Natural killer cell (primary cell): ENCODE measurements around the gene AKR7A3. TPM values are rescaled to one million over a fixed set of nuclear protein-coding genes. Genes with fewer than 3 reads are reported as not detected.
"Not testable (repeated sequence)": the region's sequence is repeated elsewhere in the genome, so short reads cannot be mapped to it uniquely, and the experiment has no call there.

Source experiments
- ATAC-seq, 3 donors: fragments of 150-1000 bp in 2 of 3; fragments of 200-7000 bp in 1 of 3; cut with Tn5 transposase; 1 replicate in 1 of 3; 2 replicates in 2 of 3; pipeline ENCODE4 v1.10.0; 2021; ENCODE audit warnings: mild to moderate bottlenecking in 2 of 3, moderate library complexity in 2 of 3
- DNase-seq, 2 donors: peaks; one replicate each; pipeline versions ENCODE4 v3.0.0 to v3.0.0-alpha.2; 2013 to 2021; ENCODE audit warnings: mixed read lengths in 1 of 2
- H3K27ac ChIP-seq: one replicate; pipeline ENCODE4 v1.5.1; 2013; ENCODE audit warnings: mild to moderate bottlenecking, low read length
- H3K27me3 ChIP-seq: one replicate; pipeline ENCODE4 v1.6.1; 2013; ENCODE audit warnings: low read length; ENCODE audit not compliant: control insufficient read depth, insufficient read depth
- H3K36me3 ChIP-seq: one replicate; pipeline ENCODE4 v1.6.1; 2013; ENCODE audit warnings: low read length; ENCODE audit not compliant: control insufficient read depth, insufficient read depth
- H3K4me1 ChIP-seq: one replicate; pipeline ENCODE4 v1.6.1; 2013; ENCODE audit warnings: low read length; ENCODE audit not compliant: control insufficient read depth, insufficient read depth
- H3K4me3 ChIP-seq: one replicate; pipeline ENCODE4 v1.5.1; 2013; ENCODE audit warnings: low read length
- H3K9me3 ChIP-seq: one replicate; pipeline ENCODE4 v1.6.1; 2013; ENCODE audit warnings: low read length; ENCODE audit not compliant: control insufficient read depth, insufficient read depth
- H3K27ac Mint-ChIP-seq, 2 donors: one replicate each; pipeline ENCODE4 v1.8.0; 2022; ENCODE audit warnings: mild to moderate bottlenecking in 2 of 2, mixed read lengths in 2 of 2, moderate library complexity in 1 of 2
- H3K27me3 Mint-ChIP-seq, 2 donors: one replicate each; pipeline ENCODE4 v1.8.0; 2022; ENCODE audit warnings: low read depth in 2 of 2, mixed read lengths in 2 of 2
- H3K36me3 Mint-ChIP-seq: one replicate; pipeline ENCODE4 v1.8.0; 2022; ENCODE audit warnings: mixed read lengths
- H3K4me1 Mint-ChIP-seq, 2 donors: one replicate each; pipeline ENCODE4 v1.8.0; 2022; ENCODE audit warnings: mixed read lengths in 2 of 2
- H3K4me3 Mint-ChIP-seq: one replicate; pipeline ENCODE4 v1.8.0; 2022; ENCODE audit warnings: mild to moderate bottlenecking, moderate library complexity, mixed read lengths
- H3K9me3 Mint-ChIP-seq, 2 donors: one replicate each; pipeline ENCODE4 v1.8.0; 2022; ENCODE audit warnings: mixed read lengths in 2 of 2
- WGBS: methylation state at CpG from one replicate; pipeline ENCODE4 v1.1.7; 2013; ENCODE audit warnings: missing lambda C conversion rate; ENCODE audit not compliant: insufficient coverage; 5-methylcytosine and 5-hydroxymethylcytosine counted together
- intact Hi-C: fragments of 100-400 bp; cut with micrococcal nuclease; formaldehyde crosslinking; loops from one replicate; pipeline ENCODE4 v1.14.2; 2022
- total RNA-seq, 4 donors: library from RNA; stranded (reverse); fragments of 120-200 nt in 1 of 4; gene quantifications; one replicate each; pipeline versions ENCODE4 v1.2.3 to v1.2.4, GENCODE V29; 2013 to 2022
- TF ChIP-seq, protein P1 (sequence below): fragments of 200-600 bp; IDR thresholded peaks from one replicate; pipeline ENCODE4 v1.8.0; 2022; ENCODE audit warnings: antibody characterized with exemption

AKR7A3 gene
- total RNA-seq, 3 donors from 2014 or later (not counting 1 experiment from before 2014, with no cell fraction given): 1.1 to 2.0 (median 1.5) TPM

DNA sequence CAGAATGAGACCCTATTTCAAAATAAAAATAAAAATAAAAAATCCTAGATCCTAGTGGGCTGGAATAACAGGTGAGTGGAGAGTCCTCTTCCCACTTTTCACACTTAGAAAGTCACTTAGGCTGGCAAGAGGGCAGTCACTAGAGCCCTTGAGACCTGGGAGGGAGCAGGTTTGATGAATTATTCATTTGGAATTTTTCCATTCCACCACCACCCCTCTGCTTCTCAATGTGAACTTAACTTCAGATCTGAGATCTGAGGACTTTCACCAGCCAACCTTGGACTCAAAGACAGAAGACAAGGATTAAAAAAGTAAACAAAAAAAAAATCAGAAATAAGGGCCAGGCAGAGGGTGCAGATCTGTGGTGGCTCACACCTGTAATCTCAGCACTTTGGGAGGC lies 16.5 kb downstream of the AKR7A3 start:
- intact Hi-C loops: loop anchor here (1.0 kb wide), 1 partner anchor 17 kb away; no protein-coding TSS in a partner anchor
- Mint-ChIP-seq H3K9me3 (no peaks in the 10 kb centered on the region), H3K27me3 (peaks cover 10 to 21% of the 10 kb centered on the region in 2 donors), H3K27ac (no peak overlapping the region), H3K4me3 (no peak overlapping the region), H3K4me1 (peaks cover 0 to 5% of the 10 kb centered on the region in 2 donors), H3K36me3 (no peaks in the 10 kb centered on the region)
- Histone ChIP-seq H3K27me3 (peaks cover 4% of the 10 kb centered on the region), H3K36me3 (no peaks in the 10 kb centered on the region), H3K27ac (no peak overlapping the region), H3K4me3 (no peak overlapping the region), H3K4me1 (no peaks in the 10 kb centered on the region), H3K9me3 (peaks cover 3% of the 10 kb centered on the region)
- ATAC-seq (no peak), DNase-seq (no peak)
- TF ChIP-seq, protein P1, sequence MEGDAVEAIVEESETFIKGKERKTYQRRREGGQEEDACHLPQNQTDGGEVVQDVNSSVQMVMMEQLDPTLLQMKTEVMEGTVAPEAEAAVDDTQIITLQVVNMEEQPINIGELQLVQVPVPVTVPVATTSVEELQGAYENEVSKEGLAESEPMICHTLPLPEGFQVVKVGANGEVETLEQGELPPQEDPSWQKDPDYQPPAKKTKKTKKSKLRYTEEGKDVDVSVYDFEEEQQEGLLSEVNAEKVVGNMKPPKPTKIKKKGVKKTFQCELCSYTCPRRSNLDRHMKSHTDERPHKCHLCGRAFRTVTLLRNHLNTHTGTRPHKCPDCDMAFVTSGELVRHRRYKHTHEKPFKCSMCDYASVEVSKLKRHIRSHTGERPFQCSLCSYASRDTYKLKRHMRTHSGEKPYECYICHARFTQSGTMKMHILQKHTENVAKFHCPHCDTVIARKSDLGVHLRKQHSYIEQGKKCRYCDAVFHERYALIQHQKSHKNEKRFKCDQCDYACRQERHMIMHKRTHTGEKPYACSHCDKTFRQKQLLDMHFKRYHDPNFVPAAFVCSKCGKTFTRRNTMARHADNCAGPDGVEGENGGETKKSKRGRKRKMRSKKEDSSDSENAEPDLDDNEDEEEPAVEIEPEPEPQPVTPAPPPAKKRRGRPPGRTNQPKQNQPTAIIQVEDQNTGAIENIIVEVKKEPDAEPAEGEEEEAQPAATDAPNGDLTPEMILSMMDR: no peak

DNA sequence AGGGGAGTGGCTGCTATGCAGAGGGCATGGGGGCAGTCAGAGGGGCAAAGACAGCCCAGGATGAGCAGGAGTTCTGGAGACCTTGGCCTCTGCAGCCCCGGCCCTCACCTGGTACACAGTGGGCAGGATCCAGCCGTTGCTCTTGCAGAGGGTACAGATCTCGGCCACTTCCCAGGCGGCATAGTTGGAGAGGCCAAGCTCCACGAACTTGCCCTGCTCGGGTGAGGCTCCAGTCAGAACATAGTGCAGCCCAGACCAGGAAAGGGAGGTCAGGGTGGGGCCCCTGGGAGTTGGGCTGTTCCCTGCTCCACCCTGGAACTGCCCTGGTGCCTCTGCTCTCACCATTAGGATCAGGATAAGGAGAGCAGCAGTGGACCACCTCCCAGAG lies 18.2 kb downstream of the AKR7A3 start:
- ATAC-seq, H3K9me3 Mint-ChIP-seq, H3K4me3 Mint-ChIP-seq, DNase-seq, H3K4me1 ChIP-seq, H3K36me3 ChIP-seq, H3K9me3 ChIP-seq, intact Hi-C loops, H3K4me1 Mint-ChIP-seq, H3K4me3 ChIP-seq, H3K27ac Mint-ChIP-seq, H3K27me3 ChIP-seq, H3K27ac ChIP-seq, H3K36me3 Mint-ChIP-seq: not testable (repeated sequence)
- 92% methylated on average over 6 of the region's 6 CpGs for WGBS
- H3K27me3 Mint-ChIP-seq: peaks cover 10 to 21% of the 10 kb centered on the region in 2 donors

- DNase-seq, H3K27ac Mint-ChIP-seq, H3K9me3 ChIP-seq, H3K4me1 Mint-ChIP-seq, H3K4me1 ChIP-seq, H3K4me3 Mint-ChIP-seq, H3K27ac ChIP-seq, H3K27me3 ChIP-seq, intact Hi-C loops, H3K9me3 Mint-ChIP-seq, ATAC-seq, H3K4me3 ChIP-seq, H3K36me3 Mint-ChIP-seq, H3K36me3 ChIP-seq: not testable (repeated sequence)
- peaks cover 9 to 19% of the 10 kb centered on the region in 2 donors for H3K27me3 Mint-ChIP-seq
- WGBS: 80% methylated on average over 7 of the region's 9 CpGs
Measured at GRCh38 chr1:19269427-19270342, 18.9 kb downstream of the AKR7A3 start.

- Mint-ChIP-seq H3K4me3 (no peak overlapping the region), H3K36me3 (no peaks in the 10 kb centered on the region), H3K4me1 (peaks cover 0 to 5% of the 10 kb centered on the region in 2 donors), H3K27me3 (peaks cover 5 to 12% of the 10 kb centered on the region in 2 donors), H3K27ac (no peak overlapping the region), H3K9me3 (no peaks in the 10 kb centered on the region)
- Histone ChIP-seq H3K36me3 (no peaks in the 10 kb centered on the region), H3K27me3 (no peaks in the 10 kb centered on the region), H3K9me3 (no peaks in the 10 kb centered on the region), H3K4me3 (no peak overlapping the region), H3K27ac (no peak overlapping the region), H3K4me1 (no peaks in the 10 kb centered on the region)
- whole genome bisulfite sequencing: 77% methylated on average over 11 of the region's 11 CpGs
- DNase-seq (no peak), ATAC-seq (no peak)
- TF ChIP-seq, protein P1: no peak
- intact Hi-C loops: no loop called here
Measured at GRCh38 chr1:19268445-19268844, 20.1 kb downstream of the AKR7A3 start.
